SK-N-SH treated with all-trans-retinoic acid at 6 μM for 48 hours (cell line): ENCODE data around the gene PLCB1.
"Not testable (repeated sequence)": the region's sequence is repeated elsewhere in the genome, so short reads cannot be mapped to it uniquely, and the experiment has no call there.

Experiments used
- ARNTL ChIP-seq: fragments of 450-650 bp; formaldehyde crosslinking; IDR thresholded peaks from 2 replicates; pipeline ENCODE4 v1.5.0; 2020; ENCODE audit warnings: low read depth, mild to moderate bottlenecking, moderate library complexity, borderline replicate concordance
- CSDC2 ChIP-seq: fragments of 250-450 bp; sonication (Bioruptor Pico); IDR thresholded peaks from 2 replicates; pipeline ENCODE4 v1.5.0; 2020; ENCODE audit warnings: mild to moderate bottlenecking, moderate library complexity
- ESRRG ChIP-seq: fragments of 250-450 bp; sonication (Bioruptor Pico); IDR thresholded peaks from 2 replicates; pipeline ENCODE4 v1.6.1; 2021; ENCODE audit warnings: mild to moderate bottlenecking
- GLIS3 ChIP-seq: fragments of 250-450 bp; sonication (Bioruptor Pico); IDR thresholded peaks from 2 replicates; pipeline ENCODE4 v1.5.0; 2020; ENCODE audit warnings: mild to moderate bottlenecking, moderate library complexity
- ISL1 ChIP-seq: fragments of 250-450 bp; sonication (Bioruptor Pico); IDR thresholded peaks from 2 replicates; pipeline ENCODE4 v2.1.2; 2022; ENCODE audit warnings: mild to moderate bottlenecking, moderate library complexity
- OSR1 ChIP-seq: fragments of 250-450 bp; sonication (Bioruptor Pico); IDR thresholded peaks from 2 replicates; pipeline ENCODE4 v1.8.0; 2022; ENCODE audit warnings: moderate library complexity, mild to moderate bottlenecking, inconsistent platforms
- ZFP3 ChIP-seq: fragments of 250-450 bp; sonication (Bioruptor Pico); IDR thresholded peaks from 2 replicates; pipeline ENCODE4 v1.5.0; 2020; ENCODE audit warnings: mild to moderate bottlenecking, moderate library complexity
- ZFP30 ChIP-seq: fragments of 450-650 bp; formaldehyde crosslinking; IDR thresholded peaks from 2 replicates; pipeline ENCODE4 v1.5.0; 2022; ENCODE audit warnings: mild to moderate bottlenecking, moderate library complexity
- ZNF565 ChIP-seq: fragments of 450-650 bp; formaldehyde crosslinking; conservative IDR thresholded peaks from 2 replicates; pipeline ENCODE4 v1.5.0; 2020; ENCODE audit warnings: low read depth, mild to moderate bottlenecking, moderate library complexity
- ZNF8 ChIP-seq: fragments of 450-650 bp; formaldehyde crosslinking; IDR thresholded peaks from 2 replicates; pipeline ENCODE4 v1.5.0; 2020; ENCODE audit warnings: mild to moderate bottlenecking, moderate library complexity
- TF ChIP-seq, protein P1 (sequence below): fragments of 250-450 bp; sonication (Bioruptor Pico); IDR thresholded peaks from 2 replicates; pipeline ENCODE4 v1.8.0; 2020; ENCODE audit warnings: mild to moderate bottlenecking, moderate library complexity, borderline replicate concordance
- TF ChIP-seq, protein P2 (sequence below): fragments of 250-450 bp; sonication (Bioruptor Pico); IDR thresholded peaks from 2 replicates; pipeline ENCODE4 v1.8.0; 2021; ENCODE audit warnings: low read depth, mild to moderate bottlenecking, moderate library complexity, borderline replicate concordance
- TF ChIP-seq, protein P3 (sequence below): fragments of 250-450 bp; sonication (Bioruptor Pico); IDR thresholded peaks from 2 replicates; pipeline ENCODE4 v1.5.1; 2020; ENCODE audit warnings: low read depth, mild to moderate bottlenecking, moderate library complexity

DNA sequence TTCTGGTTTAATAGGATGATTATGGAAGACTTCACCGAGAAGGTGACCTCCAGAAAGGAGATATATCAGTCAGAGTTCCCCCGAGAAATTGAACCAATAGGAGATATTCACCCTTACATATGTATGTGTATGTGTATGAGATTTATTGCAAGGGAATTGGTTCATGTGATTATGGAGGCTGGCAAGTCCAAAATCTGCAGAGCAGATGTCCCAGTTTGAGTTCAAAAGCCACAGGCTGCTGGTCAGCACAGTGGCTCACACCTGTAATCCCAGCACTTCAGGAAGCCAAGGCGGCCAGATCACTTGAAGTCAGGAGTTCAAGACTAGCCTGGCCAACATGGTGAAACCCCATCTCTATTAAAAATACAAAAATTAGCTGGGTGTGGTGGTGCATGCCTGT, 702.2 kb downstream of the PLCB1 start:
- not testable (repeated sequence) for TF ChIP-seq ZNF565; OSR1; ZNF8; ARNTL (CRISPR knock-in tag); ESRRG (CRISPR knock-in tag); CSDC2 (CRISPR knock-in tag); ISL1 (CRISPR knock-in tag); ZFP30 (CRISPR knock-in tag); GLIS3 (CRISPR knock-in tag); ZFP3 (CRISPR knock-in tag)
- TF ChIP-seq, protein P1, sequence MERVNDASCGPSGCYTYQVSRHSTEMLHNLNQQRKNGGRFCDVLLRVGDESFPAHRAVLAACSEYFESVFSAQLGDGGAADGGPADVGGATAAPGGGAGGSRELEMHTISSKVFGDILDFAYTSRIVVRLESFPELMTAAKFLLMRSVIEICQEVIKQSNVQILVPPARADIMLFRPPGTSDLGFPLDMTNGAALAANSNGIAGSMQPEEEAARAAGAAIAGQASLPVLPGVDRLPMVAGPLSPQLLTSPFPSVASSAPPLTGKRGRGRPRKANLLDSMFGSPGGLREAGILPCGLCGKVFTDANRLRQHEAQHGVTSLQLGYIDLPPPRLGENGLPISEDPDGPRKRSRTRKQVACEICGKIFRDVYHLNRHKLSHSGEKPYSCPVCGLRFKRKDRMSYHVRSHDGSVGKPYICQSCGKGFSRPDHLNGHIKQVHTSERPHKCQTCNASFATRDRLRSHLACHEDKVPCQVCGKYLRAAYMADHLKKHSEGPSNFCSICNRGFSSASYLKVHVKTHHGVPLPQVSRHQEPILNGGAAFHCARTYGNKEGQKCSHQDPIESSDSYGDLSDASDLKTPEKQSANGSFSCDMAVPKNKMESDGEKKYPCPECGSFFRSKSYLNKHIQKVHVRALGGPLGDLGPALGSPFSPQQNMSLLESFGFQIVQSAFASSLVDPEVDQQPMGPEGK (CRISPR knock-in tag) = not testable (repeated sequence)
- TF ChIP-seq, protein P2, sequence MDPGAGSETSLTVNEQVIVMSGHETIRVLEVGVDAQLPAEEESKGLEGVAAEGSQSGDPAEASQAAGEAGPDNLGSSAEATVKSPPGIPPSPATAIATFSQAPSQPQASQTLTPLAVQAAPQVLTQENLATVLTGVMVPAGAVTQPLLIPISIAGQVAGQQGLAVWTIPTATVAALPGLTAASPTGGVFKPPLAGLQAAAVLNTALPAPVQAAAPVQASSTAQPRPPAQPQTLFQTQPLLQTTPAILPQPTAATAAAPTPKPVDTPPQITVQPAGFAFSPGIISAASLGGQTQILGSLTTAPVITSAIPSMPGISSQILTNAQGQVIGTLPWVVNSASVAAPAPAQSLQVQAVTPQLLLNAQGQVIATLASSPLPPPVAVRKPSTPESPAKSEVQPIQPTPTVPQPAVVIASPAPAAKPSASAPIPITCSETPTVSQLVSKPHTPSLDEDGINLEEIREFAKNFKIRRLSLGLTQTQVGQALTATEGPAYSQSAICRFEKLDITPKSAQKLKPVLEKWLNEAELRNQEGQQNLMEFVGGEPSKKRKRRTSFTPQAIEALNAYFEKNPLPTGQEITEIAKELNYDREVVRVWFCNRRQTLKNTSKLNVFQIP (CRISPR knock-in tag) = not testable (repeated sequence)
- TF ChIP-seq, protein P3, sequence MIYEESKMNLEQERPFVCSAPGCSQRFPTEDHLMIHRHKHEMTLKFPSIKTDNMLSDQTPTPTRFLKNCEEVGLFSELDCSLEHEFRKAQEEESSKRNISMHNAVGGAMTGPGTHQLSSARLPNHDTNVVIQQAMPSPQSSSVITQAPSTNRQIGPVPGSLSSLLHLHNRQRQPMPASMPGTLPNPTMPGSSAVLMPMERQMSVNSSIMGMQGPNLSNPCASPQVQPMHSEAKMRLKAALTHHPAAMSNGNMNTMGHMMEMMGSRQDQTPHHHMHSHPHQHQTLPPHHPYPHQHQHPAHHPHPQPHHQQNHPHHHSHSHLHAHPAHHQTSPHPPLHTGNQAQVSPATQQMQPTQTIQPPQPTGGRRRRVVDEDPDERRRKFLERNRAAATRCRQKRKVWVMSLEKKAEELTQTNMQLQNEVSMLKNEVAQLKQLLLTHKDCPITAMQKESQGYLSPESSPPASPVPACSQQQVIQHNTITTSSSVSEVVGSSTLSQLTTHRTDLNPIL (CRISPR knock-in tag) = not testable (repeated sequence)
